ENCODE results near the gene ROBO4.

Gene ROBO4

GRCh38 chr11:124870430-124870829, 27.2 kb downstream of the ROBO4 start:
- no peaks in the 10 kb centered on the region for H3K36me3 ChIP-seq (ENCODE audit: control insufficient read depth in 4 of 4, insufficient read depth in 4 of 4, low read length in 3 of 4)
- POLR2A ChIA-PET = no interaction called here
- peaks cover 0 to 4% (median 3%) of the 10 kb centered on the region in 5 experiments for H3K9me3 ChIP-seq (ENCODE audit: control extremely low read depth in 1 of 5, control insufficient read depth in 4 of 5, insufficient read depth in 2 of 5, low read depth in 1 of 5, low read length in 4 of 5)
- H3K4me3 ChIP-seq (ENCODE audit: control insufficient read depth in 1 of 7, extremely low read depth in 1 of 7, insufficient read depth in 4 of 7, low read depth in 2 of 7, low read length in 6 of 7) = no peak overlapping the region
- no peak for DNase-seq
- H3K4me1 ChIP-seq (ENCODE audit: control extremely low read depth in 1 of 4, control insufficient read depth in 4 of 4, insufficient read depth in 4 of 4, low read length in 3 of 4) = peaks cover 0 to 24% (median 16%) of the 10 kb centered on the region in 4 experiments
- 65% methylated on average over 7 of the region's 7 CpGs for WGBS (ENCODE audit: insufficient coverage)
- no peak overlapping the region for H3K27ac ChIP-seq (ENCODE audit: insufficient read depth in 1 of 2, low read depth in 1 of 2, low read length in 2 of 2, poor library complexity in 1 of 2, severe bottlenecking in 2 of 2)
- H3K27me3 ChIP-seq (replicated peaks in 2 of 5; ENCODE audit: control insufficient read depth in 4 of 5, insufficient read depth in 5 of 5, low read length in 4 of 5) = peaks cover 4 to 97% (median 61%) of the 10 kb centered on the region in 5 experiments
- CTCF ChIA-PET = interaction anchor here (1.1 to 3.0 kb wide), 5 partner anchors 9 to 201 kb away, joined by 3 to 9 read pairs (median 5); no protein-coding TSS in a partner anchor

DNA sequence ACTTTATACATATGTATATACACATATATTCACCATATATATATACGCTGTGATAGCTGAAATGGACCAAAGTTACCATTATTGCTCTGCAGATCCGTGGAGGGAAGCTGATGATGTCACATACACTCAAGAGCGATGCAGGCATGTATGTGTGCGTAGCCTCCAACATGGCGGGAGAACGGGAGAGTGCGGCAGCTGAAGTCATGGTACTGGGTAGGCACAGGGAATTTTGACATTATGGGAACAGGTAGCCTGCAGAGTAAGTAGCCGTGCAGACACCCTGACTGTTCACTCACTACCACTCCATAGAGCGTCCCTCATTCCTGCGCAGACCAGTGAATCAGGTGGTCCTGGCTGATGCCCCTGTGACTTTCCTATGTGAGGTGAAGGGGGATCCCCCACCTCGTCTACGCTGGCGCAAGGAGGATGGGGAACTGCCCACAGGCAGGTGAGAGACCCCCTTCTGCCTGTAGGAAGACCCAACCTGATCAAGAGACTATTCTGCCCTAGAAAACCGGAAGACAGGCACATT, 27.7 kb downstream of the ROBO4 start:
- H3K27me3 ChIP-seq (replicated peaks in 2 of 5; ENCODE audit: control insufficient read depth in 4 of 5, insufficient read depth in 5 of 5, low read length in 4 of 5) = peaks cover 4 to 99% (median 62%) of the 10 kb centered on the region in 5 experiments
- H3K27ac ChIP-seq (ENCODE audit: insufficient read depth in 1 of 2, low read depth in 1 of 2, low read length in 2 of 2, poor library complexity in 1 of 2, severe bottlenecking in 2 of 2) = no peak overlapping the region
- ChIA-PET POLR2A (no interaction called here), CTCF (interaction anchor here (0.7 to 3.0 kb wide), 7 partner anchors 10 to 226 kb away, joined by 3 to 9 read pairs (median 3); no protein-coding TSS in a partner anchor)
- no peaks in the 10 kb centered on the region for H3K36me3 ChIP-seq (ENCODE audit: control insufficient read depth in 4 of 4, insufficient read depth in 4 of 4, low read length in 3 of 4)
- peaks cover 0 to 4% (median 3%) of the 10 kb centered on the region in 5 experiments for H3K9me3 ChIP-seq (ENCODE audit: control extremely low read depth in 1 of 5, control insufficient read depth in 4 of 5, insufficient read depth in 2 of 5, low read depth in 1 of 5, low read length in 4 of 5)
- no peak for DNase-seq
- H3K4me3 ChIP-seq (ENCODE audit: control insufficient read depth in 1 of 7, extremely low read depth in 1 of 7, insufficient read depth in 4 of 7, low read depth in 2 of 7, low read length in 6 of 7) = no peak overlapping the region
- WGBS (ENCODE audit: insufficient coverage) = 44% methylated on average over 9 of the region's 14 CpGs
- H3K4me1 ChIP-seq (ENCODE audit: control extremely low read depth in 1 of 4, control insufficient read depth in 4 of 4, insufficient read depth in 4 of 4, low read length in 3 of 4) = peaks cover 0 to 29% (median 18%) of the 10 kb centered on the region in 4 experiments

- POLR2A ChIA-PET = no interaction called here
- 6% methylated on average over 8 of the region's 16 CpGs for WGBS (ENCODE audit: insufficient coverage)
- no peak for DNase-seq
- peaks cover 0 to 31% (median 19%) of the 10 kb centered on the region in 4 experiments for H3K4me1 ChIP-seq (ENCODE audit: control extremely low read depth in 1 of 4, control insufficient read depth in 4 of 4, insufficient read depth in 4 of 4, low read length in 3 of 4)
- H3K27me3 ChIP-seq (replicated peaks in 2 of 5; ENCODE audit: control insufficient read depth in 4 of 5, insufficient read depth in 5 of 5, low read length in 4 of 5) = peaks cover 4 to 100% (median 64%) of the 10 kb centered on the region in 5 experiments
- H3K4me3 ChIP-seq (ENCODE audit: control insufficient read depth in 1 of 7, extremely low read depth in 1 of 7, insufficient read depth in 4 of 7, low read depth in 2 of 7, low read length in 6 of 7) = peak overlapping the region in 2 of 7 experiments; percentile 34 to 44
- CTCF ChIA-PET = interaction anchor here (0.7 to 3.0 kb wide), 8 partner anchors 9 to 226 kb away, joined by 3 to 9 read pairs (median 3); no protein-coding TSS in a partner anchor
- H3K9me3 ChIP-seq (ENCODE audit: control extremely low read depth in 1 of 5, control insufficient read depth in 4 of 5, insufficient read depth in 2 of 5, low read depth in 1 of 5, low read length in 4 of 5) = peaks cover 0 to 4% (median 3%) of the 10 kb centered on the region in 5 experiments
- no peaks in the 10 kb centered on the region for H3K36me3 ChIP-seq (ENCODE audit: control insufficient read depth in 4 of 4, insufficient read depth in 4 of 4, low read length in 3 of 4)
- no peak overlapping the region for H3K27ac ChIP-seq (ENCODE audit: insufficient read depth in 1 of 2, low read depth in 1 of 2, low read length in 2 of 2, poor library complexity in 1 of 2, severe bottlenecking in 2 of 2)
Observed at GRCh38 chr11:124869331-124869730, 28.3 kb downstream of the ROBO4 start.

DNA sequence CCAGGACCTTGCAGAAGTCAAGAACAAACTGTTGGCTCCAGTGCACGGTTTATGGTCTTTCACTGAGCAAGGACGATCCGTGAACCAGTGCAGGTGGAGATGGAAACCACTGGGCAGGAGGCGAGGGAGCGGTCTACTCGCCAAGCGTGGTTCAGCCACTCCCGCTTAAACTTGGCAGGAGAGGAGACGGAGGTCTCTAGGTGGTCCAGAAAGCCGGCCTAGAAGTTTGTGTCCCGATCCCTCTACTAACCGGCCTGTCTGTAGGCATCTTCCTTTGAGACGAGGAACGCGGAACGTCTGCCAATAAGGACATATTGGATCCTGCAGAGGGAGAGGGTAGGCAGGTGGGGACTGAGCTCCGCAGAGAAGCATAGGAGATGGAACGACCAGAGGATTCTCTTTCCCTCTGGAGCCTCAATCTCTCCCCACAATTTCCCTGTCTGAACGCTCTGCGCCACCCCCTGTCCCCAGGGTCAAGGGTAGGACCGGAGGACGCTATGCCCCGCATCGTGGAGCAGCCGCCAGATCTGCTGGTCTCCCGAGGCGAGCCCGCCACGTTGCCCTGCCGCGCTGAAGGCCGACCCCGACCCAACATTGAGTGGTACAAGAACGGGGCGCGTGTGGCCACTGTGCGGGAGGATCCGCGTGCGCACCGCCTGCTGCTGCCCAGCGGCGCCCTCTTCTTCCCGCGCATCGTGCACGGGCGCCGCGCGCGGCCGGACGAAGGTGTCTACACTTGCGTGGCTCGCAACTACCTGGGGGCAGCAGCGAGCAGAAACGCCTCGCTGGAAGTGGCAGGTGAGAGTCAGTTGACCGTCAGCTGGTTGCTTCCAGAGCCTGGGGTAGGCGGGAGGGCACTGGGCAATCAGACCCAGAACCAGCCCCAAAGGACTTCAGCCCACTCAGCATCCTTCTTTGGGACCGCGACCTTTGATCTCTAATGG, 29.1 kb downstream of the ROBO4 start:
- Histone ChIP-seq H3K4me3 (ENCODE audit: control insufficient read depth in 1 of 7, extremely low read depth in 1 of 7, insufficient read depth in 4 of 7, low read depth in 2 of 7, low read length in 6 of 7) (peak overlapping the region in 2 of 7 experiments; percentile 31 to 34), H3K4me1 (ENCODE audit: control extremely low read depth in 1 of 4, control insufficient read depth in 4 of 4, insufficient read depth in 4 of 4, low read length in 3 of 4) (peaks cover 0 to 31% (median 19%) of the 10 kb centered on the region in 4 experiments), H3K27me3 (replicated peaks in 2 of 5; ENCODE audit: control insufficient read depth in 4 of 5, insufficient read depth in 5 of 5, low read length in 4 of 5) (peaks cover 5 to 100% (median 65%) of the 10 kb centered on the region in 5 experiments), H3K36me3 (ENCODE audit: control insufficient read depth in 4 of 4, insufficient read depth in 4 of 4, low read length in 3 of 4) (no peaks in the 10 kb centered on the region), H3K9me3 (ENCODE audit: control extremely low read depth in 1 of 5, control insufficient read depth in 4 of 5, insufficient read depth in 2 of 5, low read depth in 1 of 5, low read length in 4 of 5) (peaks cover 0 to 4% (median 3%) of the 10 kb centered on the region in 5 experiments), H3K27ac (ENCODE audit: insufficient read depth in 1 of 2, low read depth in 1 of 2, low read length in 2 of 2, poor library complexity in 1 of 2, severe bottlenecking in 2 of 2) (no peak overlapping the region)
- ChIA-PET CTCF (interaction anchor here (1.0 to 3.0 kb wide), 4 partner anchors 8 to 23 kb away, joined by 3 to 9 read pairs (median 3); no protein-coding TSS in a partner anchor), POLR2A (no interaction called here)
- DNase-seq = no peak
- 10% methylated on average over 37 of the region's 63 CpGs for WGBS (ENCODE audit: insufficient coverage)

- CTCF ChIA-PET = interaction anchor here (0.7 to 2.8 kb wide), 12 partner anchors 10 to 245 kb away, joined by 3 to 42 read pairs (median 6); partner anchors contain the start of gene TBRG1
- Histone ChIP-seq H3K27ac (ENCODE audit: insufficient read depth in 1 of 2, low read depth in 1 of 2, low read length in 2 of 2, poor library complexity in 1 of 2, severe bottlenecking in 2 of 2) (no peak overlapping the region), H3K27me3 (replicated peaks in 2 of 5; ENCODE audit: control insufficient read depth in 4 of 5, insufficient read depth in 5 of 5, low read length in 4 of 5) (peaks cover 8 to 100% (median 71%) of the 10 kb centered on the region in 5 experiments), H3K9me3 (ENCODE audit: control extremely low read depth in 1 of 5, control insufficient read depth in 4 of 5, insufficient read depth in 2 of 5, low read depth in 1 of 5, low read length in 4 of 5) (peaks cover 0 to 4% (median 3%) of the 10 kb centered on the region in 5 experiments), H3K4me1 (ENCODE audit: control extremely low read depth in 1 of 4, control insufficient read depth in 4 of 4, insufficient read depth in 4 of 4, low read length in 3 of 4) (peaks cover 0 to 35% (median 20%) of the 10 kb centered on the region in 4 experiments), H3K4me3 (ENCODE audit: control insufficient read depth in 1 of 7, extremely low read depth in 1 of 7, insufficient read depth in 4 of 7, low read depth in 2 of 7, low read length in 6 of 7) (no peak overlapping the region), H3K36me3 (ENCODE audit: control insufficient read depth in 4 of 4, insufficient read depth in 4 of 4, low read length in 3 of 4) (no peaks in the 10 kb centered on the region)
- peak; percentile 54 to 66 (median 65) for DNase-seq
- POLR2A ChIA-PET = no interaction called here
- 6% methylated on average over 8 of the region's 8 CpGs for WGBS (ENCODE audit: insufficient coverage)
Observed at GRCh38 chr11:124867700-124868099, 30.0 kb downstream of the ROBO4 start.

DNA sequence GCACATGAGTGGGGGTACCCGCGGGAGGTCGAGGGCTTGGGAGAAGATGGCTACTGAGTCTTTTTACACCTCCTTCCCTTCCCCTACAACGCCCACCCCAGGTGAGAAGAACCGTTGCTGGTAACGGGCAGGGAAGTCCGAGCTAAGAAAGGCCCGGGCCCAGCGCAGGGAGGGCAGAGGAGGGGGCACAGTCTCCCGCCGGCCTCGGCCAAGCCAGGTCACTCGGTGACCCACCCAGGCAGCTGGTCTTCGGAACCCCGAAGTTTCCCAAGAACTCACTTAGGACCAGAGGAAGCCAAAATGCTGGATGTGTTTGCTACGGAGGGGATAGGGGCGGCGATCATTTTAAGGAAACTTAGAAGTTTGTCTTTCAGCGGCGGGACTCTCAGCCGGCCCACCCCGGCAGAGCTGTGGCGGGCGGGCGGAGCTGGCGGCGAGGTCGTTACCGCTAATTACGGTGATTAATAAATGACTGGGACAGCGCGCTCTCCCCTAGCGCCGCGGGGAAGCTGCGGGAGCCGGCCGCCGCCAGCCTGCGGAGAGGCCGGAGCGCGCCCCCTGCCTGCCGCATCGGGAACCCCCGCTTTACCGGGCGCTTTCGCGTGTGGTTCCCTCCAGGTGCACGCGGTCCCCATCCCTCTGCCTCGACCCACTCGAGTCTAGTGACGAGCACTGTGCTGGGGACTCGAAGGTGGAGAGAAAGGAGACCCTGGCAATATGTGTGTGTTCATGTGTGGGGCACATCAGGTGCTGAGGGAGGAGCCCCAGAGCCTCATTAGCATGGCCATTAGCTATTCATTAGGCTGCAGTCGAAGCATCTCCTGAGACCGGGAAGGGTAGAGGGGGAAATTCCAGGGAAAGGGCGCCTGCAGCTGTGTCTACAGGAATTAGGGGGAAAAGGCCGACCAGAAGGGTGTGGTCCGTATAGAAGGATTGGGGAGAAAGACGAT, 31.5 kb downstream of the ROBO4 start:
- no peaks in the 10 kb centered on the region for H3K36me3 ChIP-seq (ENCODE audit: control insufficient read depth in 4 of 4, insufficient read depth in 4 of 4, low read length in 3 of 4)
- no peak overlapping the region for H3K27ac ChIP-seq (ENCODE audit: insufficient read depth in 1 of 2, low read depth in 1 of 2, low read length in 2 of 2, poor library complexity in 1 of 2, severe bottlenecking in 2 of 2)
- 2% methylated on average over 33 of the region's 62 CpGs for WGBS (ENCODE audit: insufficient coverage)
- POLR2A ChIA-PET = interaction anchor here (0.5 to 1.0 kb wide), 2 partner anchors 12 to 553 kb away, joined by 3 to 11 read pairs; no protein-coding TSS in a partner anchor
- H3K4me3 ChIP-seq (ENCODE audit: control insufficient read depth in 1 of 7, extremely low read depth in 1 of 7, insufficient read depth in 4 of 7, low read depth in 2 of 7, low read length in 6 of 7) = peak overlapping the region in 4 of 7 experiments; percentile 23 to 61 (median 56)
- peaks cover 8 to 100% (median 80%) of the 10 kb centered on the region in 5 experiments for H3K27me3 ChIP-seq (replicated peaks in 2 of 5; ENCODE audit: control insufficient read depth in 4 of 5, insufficient read depth in 5 of 5, low read length in 4 of 5)
- DNase-seq = peak; percentile 42 to 68 (median 62)
- peaks cover 0 to 35% (median 20%) of the 10 kb centered on the region in 4 experiments for H3K4me1 ChIP-seq (ENCODE audit: control extremely low read depth in 1 of 4, control insufficient read depth in 4 of 4, insufficient read depth in 4 of 4, low read length in 3 of 4)
- CTCF ChIA-PET = interaction anchor here (0.8 to 2.8 kb wide), 37 partner anchors 8 to 464 kb away, joined by 3 to 42 read pairs (median 5); partner anchors contain the start of genes HEPN1 and ROBO4
- H3K9me3 ChIP-seq (ENCODE audit: control extremely low read depth in 1 of 5, control insufficient read depth in 4 of 5, insufficient read depth in 2 of 5, low read depth in 1 of 5, low read length in 4 of 5) = peaks cover 0 to 4% (median 3%) of the 10 kb centered on the region in 5 experiments

Data from common myeloid progenitor, CD34-positive (primary cell).